Measurements from ENCODE around the gene NFKBIB.
A peak's percentile ranks its signal among the peaks of the same experiment; 100 is the strongest.

Gene NFKBIB

DNA sequence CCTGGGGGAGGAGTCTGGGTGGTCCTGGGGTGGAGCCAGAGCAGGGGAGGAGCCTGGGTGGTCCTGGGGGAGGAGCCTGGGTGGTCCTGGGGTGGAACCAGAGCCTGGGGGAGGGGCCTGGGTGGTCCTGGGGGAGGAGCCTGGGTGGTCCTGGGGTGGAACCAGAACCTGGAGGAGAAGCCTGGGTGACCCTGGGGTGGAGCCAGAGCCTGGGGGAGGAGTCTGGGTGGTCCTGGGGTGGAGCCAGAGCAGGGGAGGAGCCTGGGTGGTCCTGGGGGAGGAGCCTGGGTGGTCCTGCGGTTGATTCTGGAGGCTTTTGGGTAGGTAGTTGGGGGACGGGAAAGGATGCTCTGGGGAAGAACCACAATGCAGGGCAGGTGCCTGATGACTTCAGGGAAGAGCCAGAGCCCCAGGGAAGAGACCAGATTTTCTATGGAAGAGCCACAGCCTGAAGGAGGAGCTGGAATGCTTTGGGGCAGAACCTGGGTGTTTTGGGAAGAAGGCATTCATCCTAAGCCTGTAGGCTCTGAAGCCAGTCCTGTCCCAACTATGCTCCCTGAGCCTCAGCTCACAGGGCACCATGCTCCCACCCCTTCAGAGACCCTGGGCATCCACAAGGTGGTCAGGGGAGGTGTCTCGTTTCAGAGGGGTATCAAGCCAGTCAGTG lies 45.9 kb downstream of the NFKBIB start:
- H3K4me3 ChIP-seq (ENCODE audit: low read depth, low read length) = no peak overlapping the region

DNA sequence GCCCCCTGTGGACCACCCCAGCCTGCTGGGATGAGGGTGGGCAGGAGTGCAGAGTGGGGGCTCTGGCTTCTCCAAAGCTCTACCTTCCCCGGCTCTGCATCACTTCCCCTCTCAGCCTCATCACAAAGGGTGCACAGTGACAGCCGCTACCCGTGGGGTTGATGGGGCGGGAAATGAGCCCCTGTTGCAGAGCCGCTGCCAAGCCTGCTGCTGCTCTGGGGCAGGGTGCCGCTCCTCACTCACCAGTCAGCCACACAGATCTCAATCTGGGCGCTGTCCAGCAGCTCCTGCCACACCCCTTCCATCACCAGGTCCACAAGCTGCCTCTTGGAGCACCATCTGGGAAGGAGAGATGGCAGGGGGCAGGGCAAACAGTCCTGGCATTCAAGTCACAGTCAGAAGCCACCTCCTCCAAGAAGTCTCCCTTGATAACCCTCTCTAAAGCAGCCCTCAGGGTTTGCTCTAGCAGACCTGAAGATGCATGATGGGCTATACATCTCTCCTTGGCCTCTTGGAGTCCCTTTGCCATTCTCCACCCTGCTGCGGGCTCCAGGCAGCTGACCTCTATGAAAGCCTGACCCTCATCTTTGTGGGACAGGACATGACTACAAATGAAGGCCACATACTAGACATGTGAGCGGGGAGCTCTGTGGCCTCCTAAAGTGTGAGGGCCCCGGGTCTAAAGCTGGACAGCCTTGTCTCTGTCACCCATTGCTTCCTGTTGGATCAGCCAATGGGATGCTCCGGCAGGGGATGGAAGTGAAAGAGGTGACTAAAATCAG lies 46.7 kb downstream of the NFKBIB start:
- DNase-seq (ENCODE audit: low read depth) = no peak
- no peak for TF ChIP-seq POLR2A (IDR thresholded peaks at IDR 0.05; ENCODE audit: extremely low read depth, insufficient read length)
- no peak for TF ChIP-seq MAX (IDR thresholded peaks at IDR 0.05; ENCODE audit: low read depth, low read length)
- no peak for TF ChIP-seq MYC (IDR thresholded peaks at IDR 0.05; ENCODE audit: low read depth, low read length)
- TF ChIP-seq CTCF (IDR thresholded peaks at IDR 0.05; ENCODE audit: low read depth, low read length) = no peak
- no peak overlapping the region for H3K4me3 ChIP-seq (ENCODE audit: low read depth, low read length)

More for the DNA sequence above, 45.9 kb downstream of the NFKBIB start:
- DNase-seq (ENCODE audit: low read depth) = no peak
- no peak for TF ChIP-seq MAX (IDR thresholded peaks at IDR 0.05; ENCODE audit: low read depth, low read length)
- TF ChIP-seq MYC (IDR thresholded peaks at IDR 0.05; ENCODE audit: low read depth, low read length) = no peak
- no peak for TF ChIP-seq POLR2A (IDR thresholded peaks at IDR 0.05; ENCODE audit: extremely low read depth, insufficient read length)
- no peak for TF ChIP-seq CTCF (IDR thresholded peaks at IDR 0.05; ENCODE audit: low read depth, low read length)

- no peak for DNase-seq (ENCODE audit: low read depth)
- TF ChIP-seq CTCF (IDR thresholded peaks at IDR 0.05; ENCODE audit: low read depth, low read length) (no peak), POLR2A (IDR thresholded peaks at IDR 0.05; ENCODE audit: extremely low read depth, insufficient read length) (no peak), MAX (IDR thresholded peaks at IDR 0.05; ENCODE audit: low read depth, low read length) (no peak), MYC (IDR thresholded peaks at IDR 0.05; ENCODE audit: low read depth, low read length) (no peak)
- no peak overlapping the region for H3K4me3 ChIP-seq (ENCODE audit: low read depth, low read length)
Observed at GRCh38 chr19:38949580-38950367, 50.0 kb downstream of the NFKBIB start.

DNA sequence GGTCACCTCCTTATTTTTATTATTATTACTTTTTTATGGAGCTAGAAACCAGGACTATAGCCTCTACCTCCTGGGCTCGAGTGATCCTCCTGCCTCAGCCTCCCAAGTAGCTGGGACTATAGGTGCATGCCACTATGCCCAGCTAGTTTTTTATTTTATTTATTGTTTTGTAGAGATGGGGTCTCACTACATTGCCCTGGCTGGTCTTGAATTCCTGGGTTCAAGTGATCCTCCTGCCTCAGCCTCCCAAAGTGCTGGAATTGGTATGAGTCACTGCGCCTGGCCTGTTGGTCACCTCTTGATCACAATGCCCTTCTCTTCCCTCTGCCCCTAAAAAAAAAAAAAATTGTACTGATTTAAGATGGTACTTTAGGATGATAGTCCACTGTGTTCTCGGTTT lies 51.4 kb downstream of the NFKBIB start:
- TF ChIP-seq CTCF (IDR thresholded peaks at IDR 0.05; ENCODE audit: low read depth, low read length) = no peak
- no peak for TF ChIP-seq POLR2A (IDR thresholded peaks at IDR 0.05; ENCODE audit: extremely low read depth, insufficient read length)
- no peak for TF ChIP-seq MAX (IDR thresholded peaks at IDR 0.05; ENCODE audit: low read depth, low read length)
- no peak for TF ChIP-seq MYC (IDR thresholded peaks at IDR 0.05; ENCODE audit: low read depth, low read length)
- no peak overlapping the region for H3K4me3 ChIP-seq (ENCODE audit: low read depth, low read length)
- no peak for DNase-seq (ENCODE audit: low read depth)

DNA sequence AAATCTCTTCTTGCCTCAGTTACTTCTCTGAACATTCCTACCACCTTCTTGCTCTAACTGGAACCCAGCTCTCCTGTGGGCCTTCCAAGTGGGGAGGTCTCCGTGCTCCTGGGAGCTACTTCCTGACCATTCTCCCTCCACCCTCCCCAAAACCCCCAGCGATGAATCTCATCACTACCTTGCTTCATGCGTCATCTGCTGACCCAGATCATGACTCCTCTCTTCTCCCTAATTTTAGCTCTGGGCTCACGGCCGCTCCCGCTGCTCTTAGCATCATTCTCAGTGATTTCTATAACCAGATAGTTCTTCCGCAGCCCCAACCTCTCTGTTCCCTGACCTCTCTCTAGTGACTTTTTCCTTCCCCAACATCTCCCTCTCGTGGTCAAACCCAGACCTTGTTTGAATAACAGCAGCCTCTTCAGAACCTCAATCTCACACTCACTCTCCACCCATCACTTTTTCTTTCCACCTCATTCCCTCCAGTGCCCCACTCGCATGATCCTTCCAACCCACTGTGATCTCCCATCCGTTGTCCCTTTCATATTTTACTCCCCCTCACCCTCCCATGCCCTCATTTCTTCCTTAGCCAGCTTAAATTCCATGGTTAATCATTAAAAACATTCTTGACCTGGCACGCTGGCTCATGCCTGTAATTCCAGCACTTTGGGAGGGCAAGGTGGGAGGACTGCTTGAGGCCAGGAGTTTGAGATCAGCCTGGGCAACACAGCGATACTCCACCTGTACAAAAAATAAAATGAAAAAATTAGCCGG lies 52.8 kb downstream of the NFKBIB start:
- H3K4me3 ChIP-seq (ENCODE audit: low read depth, low read length) = no peak overlapping the region
- peak; percentile 64 for DNase-seq (ENCODE audit: low read depth)
- TF ChIP-seq POLR2A (IDR thresholded peaks at IDR 0.05; ENCODE audit: extremely low read depth, insufficient read length) (no peak), CTCF (IDR thresholded peaks at IDR 0.05; ENCODE audit: low read depth, low read length) (peak; percentile 48), MYC (IDR thresholded peaks at IDR 0.05; ENCODE audit: low read depth, low read length) (no peak), MAX (IDR thresholded peaks at IDR 0.05; ENCODE audit: low read depth, low read length) (no peak)
